ENCODE data around the gene PDE1A.

Gene PDE1A

DNA sequence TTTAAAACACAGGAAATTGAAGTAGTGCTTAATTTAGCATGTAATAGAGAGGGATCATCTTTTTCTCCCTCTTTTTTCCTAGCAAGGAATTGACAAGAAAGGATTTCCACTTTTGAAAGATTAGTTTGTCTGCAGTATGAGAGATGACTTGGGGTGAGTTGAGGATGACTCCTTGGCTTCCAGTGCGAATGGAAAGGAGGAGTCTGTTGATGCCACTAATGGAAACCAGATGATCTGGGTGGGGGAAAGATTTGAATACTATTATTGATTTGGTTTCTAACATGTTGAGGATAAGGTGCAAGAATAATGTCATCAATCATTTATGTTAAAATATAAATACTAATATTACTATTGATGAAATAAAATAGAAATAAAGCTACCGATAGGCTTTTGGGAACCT lies 235.8 kb downstream of the PDE1A start:
- DNase-seq, result no peak

- DNase-seq, result no peak
These were observed 239.7 kb downstream of the PDE1A start for GRCh38 chr2:182187130-182187529.

DNA sequence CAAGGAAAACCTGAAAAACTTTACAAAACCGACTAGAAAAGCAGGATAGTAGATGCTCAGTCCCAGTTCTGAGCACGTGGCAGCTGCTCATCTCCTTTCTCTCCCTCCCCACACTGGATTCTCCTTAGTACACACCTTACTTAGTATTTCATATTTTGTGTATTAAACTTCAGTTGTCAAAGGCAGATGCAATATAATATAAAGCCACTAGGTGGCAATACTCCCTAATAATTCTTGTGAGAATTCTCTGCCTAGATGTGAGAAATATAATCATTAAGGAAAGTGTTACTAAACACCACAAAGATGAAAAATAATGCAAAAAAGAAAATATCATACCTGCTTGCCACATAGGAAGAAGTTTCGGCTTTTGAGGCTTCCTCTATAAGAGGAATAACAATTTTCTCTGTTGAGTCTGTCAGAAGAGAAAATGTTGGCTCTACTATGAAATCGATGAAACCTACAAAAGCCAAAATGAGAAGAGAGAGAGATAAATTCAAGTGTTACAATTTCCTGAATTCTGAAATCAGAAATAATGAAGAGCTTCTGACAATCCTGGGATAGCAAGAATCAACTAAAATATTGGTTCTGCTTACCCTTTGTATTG lies 240.6 kb downstream of the PDE1A start:
- peak in 1 of 2 donors; percentile 66 for DNase-seq

DNA sequence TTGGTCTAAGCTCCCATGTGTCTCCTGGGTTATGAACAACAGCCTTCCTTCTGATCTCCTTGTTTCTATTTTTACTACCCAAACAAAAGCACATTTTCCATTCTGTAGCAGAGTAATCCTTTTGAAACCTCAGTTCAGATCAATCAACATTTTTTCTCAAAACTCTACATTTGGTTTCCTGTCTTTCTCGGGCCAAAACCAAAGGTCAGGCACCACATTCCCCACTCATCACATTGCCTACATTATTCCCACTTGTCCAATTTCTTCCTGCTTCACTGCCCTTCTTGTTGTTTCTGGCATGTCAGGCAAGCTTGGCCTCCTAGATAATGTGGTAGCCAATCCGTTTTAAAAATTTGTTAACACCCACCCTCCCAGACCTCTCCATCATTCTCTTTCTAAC lies 244.4 kb downstream of the PDE1A start:
- no peak for DNase-seq

DNA sequence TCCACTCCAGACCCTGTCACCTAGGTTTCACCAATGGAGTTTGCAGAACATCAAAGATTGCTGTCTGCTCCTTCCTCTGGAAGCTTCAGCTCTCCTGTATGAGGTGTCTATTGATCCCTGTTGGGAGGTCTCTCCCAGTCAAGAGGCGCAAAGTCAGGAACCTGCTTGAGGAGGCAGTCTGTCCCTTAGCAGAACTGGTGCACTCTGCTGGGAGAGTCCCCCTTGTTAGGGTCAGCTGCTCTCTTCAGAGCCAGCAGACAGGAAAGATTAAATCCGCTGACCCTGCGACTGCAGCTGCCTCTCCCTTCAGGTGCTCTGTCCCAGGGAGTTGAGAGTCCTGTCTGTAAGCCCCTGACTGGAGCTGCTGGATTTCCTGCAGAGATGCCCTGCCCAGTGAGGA lies 245.5 kb downstream of the PDE1A start:
- DNase-seq, result no peak

DNA sequence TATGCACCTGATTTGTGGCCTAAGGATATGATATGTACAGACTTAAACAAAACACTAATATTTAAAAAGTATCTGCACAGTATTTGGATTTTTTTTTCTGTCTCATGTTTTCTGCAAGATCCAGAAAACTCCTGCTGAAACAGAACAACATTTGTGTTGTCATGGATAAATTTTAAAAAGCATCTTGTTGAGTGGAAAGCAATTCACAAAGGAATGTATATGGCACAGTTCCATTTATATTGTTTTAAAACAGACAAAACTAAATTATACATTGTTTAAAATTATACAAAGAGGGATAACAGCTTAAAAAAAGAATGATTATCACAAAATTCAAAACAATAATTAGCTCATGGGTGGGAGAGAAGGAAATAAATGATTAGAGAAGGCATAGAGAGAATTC lies 247.7 kb downstream of the PDE1A start:
- no peak for DNase-seq

DNA sequence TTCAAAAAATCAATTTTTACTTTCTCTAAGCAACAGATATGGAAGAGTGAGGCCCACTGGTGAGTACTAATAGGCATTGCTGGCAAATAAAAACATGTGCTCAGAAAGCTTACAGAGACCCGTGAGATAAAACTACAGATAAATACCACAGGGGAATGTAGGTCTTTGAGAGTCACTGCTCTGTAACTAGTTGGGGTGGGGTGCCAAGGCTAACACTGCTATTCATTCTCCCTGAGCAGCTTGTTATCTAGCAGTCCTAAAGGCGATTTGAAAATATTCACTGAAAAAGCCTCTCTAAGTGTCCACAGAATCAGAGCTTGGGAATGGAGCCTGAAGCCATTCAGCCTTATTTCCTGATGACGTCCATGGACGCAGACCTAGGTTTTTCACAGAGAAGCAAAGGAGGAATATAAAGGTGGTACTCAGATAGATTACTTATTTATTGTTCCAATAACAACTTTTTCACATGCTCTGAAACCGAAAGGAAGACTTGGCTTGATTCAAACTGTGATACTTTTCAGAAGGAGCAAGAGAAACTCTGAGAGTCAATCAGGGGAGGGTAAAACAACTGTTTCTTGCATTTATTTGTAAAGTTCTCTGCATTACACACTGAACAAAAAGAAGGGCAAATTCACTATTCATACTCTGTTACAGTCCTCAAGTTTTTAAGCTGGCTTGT lies 252.8 kb downstream of the PDE1A start:
- DNase-seq, result no peak

DNA sequence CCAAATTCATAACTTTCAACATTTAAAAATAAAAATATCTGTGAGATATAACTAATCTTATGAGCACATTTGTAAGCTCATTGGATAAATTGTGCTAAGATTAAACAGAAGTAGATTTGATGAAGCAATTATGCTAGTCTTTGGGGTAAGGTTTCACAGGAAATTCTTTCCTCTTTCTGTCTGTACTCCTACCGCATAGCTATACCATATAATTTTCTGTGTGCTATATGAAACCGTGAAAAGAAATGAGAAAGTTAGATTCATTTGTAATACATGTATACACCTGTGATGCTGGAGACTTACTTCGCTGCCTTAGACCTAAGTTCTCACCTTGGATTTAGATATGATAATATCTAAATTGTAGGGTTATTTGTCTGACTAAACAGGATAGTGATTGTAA lies 256.5 kb downstream of the PDE1A start:
- DNase-seq, result no peak

- no peak for DNase-seq
These were observed 259.0 kb downstream of the PDE1A start for GRCh38 chr2:182167882-182168281.

DNA sequence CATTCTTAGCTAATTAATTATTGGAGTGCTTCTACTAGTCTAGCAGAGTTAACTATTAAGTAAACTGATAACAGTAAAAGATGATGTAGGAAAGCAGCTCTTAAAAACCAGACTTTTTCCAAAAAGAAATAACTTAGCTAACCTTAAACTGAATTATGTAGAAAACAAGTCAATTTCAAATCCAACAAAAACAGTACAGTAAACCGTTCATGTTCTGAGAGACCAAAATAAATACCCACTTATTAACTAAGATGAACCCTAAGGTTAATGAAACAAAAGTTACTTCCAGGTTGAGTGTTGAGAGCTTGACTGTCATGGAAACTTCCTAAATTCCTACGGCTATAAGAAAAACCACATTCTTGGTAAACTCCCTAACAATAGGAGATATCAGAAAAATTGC lies 260.0 kb downstream of the PDE1A start:
- no peak for DNase-seq

- no peak for DNase-seq
These were observed 260.4 kb downstream of the PDE1A start for GRCh38 chr2:182166406-182166805.

- DNase-seq, result no peak
These were observed 261.6 kb downstream of the PDE1A start for GRCh38 chr2:182165202-182165601.

- no peak for DNase-seq
These were observed 262.1 kb downstream of the PDE1A start for GRCh38 chr2:182164686-182165085.

DNA sequence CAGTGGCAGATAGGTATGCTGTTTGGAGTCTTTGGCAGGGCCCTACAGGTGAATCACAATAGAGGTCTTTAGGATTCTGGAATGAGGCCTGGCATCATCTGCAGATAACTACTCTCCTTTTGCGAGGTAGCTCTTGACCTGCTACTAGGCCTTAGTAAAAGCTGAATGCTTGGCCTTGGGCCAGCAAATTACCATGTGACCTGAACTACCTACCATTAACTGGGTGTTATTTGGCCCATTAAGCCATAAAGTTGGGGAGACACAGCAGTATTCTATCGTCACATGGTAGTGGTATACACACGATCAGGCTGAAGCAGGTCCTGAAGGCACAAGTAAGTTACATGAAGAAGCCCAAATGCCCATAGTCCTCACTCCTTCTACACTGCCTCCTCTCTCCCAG lies 263.0 kb downstream of the PDE1A start:
- no peak for DNase-seq

- no peak for DNase-seq
These were observed 278.5 kb downstream of the PDE1A start for GRCh38 chr2:182148344-182148743.

DNA sequence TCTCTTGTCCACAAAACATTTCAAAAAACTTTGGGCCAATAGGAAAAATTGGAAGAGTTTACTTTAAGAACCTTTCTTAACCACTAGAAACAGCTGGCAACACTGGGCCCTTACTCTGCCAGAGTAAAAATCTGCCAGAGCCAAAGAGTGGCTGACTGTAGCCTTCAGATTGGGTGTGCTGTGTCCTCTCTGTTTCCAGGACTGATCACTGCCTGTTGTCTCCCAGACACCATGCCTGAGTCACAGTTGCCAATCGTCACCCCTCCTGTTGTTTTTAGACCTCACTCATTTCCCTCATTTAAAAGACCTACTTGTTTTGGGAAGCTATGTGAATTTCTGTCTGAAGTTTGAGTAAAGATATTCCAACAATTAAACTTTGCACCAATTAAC lies 282.1 kb downstream of the PDE1A start:
- DNase-seq, result no peak

GRCh38 chr2:182144041-182144775 lies 282.6 kb downstream of the PDE1A start:
- DNase-seq, result no peak

- no peak for DNase-seq
These were observed 284.8 kb downstream of the PDE1A start for GRCh38 chr2:182142062-182142461.

- DNase-seq, result no peak
These were observed 292.6 kb downstream of the PDE1A start for GRCh38 chr2:182134201-182134600.

DNA sequence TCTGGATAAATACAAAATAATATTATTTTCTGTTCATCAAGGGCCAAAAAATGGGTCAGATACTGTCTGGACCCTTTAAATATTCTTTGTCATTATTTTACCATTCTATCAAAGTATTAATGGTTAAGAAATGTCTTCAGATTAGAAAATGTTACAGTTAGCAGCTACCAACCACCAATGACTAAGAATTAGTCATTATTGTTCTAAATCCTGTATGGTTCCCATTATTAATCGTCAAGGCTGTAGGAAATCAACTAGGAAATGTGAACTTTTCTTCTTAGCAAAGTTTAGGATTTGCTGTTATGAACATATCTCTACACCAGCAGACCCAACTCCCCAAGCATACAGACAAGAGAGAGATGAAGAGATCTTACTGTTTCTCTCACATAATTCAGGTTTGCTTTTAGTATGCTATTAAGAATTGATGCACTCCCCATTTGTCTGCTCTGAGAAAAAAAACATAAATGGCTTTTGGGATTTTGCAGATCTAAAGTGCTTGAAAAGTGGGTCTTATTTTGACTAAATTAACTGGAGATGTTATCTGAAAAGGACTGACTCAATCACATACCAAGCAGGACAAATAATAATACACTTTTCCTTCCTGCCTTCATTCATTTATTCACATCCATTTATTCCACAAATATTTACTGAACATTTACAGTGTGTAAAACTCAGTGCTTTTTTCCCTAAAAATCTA lies 293.5 kb downstream of the PDE1A start:
- DNase-seq, result no peak

- DNase-seq, result no peak
These were observed 294.2 kb downstream of the PDE1A start for GRCh38 chr2:182132605-182133004.

DNA sequence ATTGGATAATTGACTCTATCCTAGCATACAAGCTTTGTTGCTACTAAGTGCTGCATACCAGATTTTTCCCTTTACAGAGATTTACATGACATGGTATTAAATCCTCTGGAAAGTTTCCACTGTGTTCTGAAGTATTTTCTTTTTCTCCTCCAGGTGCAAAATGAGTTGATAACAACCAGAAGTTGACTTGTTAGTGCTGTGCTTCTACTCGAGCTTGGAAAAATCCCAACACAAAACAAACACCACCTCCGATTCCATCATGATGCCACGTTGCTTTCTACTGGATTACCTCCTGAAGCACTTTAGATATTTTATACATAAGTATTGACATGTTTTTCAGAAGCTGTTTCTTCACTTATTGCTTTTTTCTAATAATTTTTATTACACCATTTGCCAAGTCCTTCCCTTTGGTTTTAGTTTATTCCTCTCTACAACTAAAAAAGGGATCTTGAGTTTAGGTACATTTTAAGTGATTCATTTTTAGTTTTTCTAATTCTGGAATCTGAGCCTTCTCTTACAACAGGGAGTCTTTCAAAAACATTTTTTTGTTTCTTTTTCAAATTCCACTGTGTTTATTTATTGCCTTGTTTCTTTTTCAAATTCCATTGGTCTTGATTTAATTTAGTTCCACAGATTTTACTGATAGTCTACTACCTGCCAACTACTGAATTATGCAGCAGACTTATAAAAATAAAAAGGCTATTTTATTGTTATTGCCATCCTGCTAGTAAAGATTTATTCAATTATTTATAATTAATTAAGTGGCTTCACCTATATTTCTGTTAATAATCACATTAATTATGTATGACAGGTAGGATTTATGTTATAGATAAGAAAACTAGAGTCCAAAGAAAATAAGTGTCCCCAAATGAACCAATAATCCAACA lies 297.8 kb downstream of the PDE1A start:
- DNase-seq, result no peak

- no peak for DNase-seq
These were observed 309.6 kb downstream of the PDE1A start for GRCh38 chr2:182117196-182117595.

All from hippocampal formation (tissue), 2 donors.